IPS-18c (cell line): ENCODE measurements around the gene SPRR2G.
"Not testable (repeated sequence)": the region's sequence is repeated elsewhere in the genome, so short reads cannot be mapped to it uniquely, and the experiment has no call there.

Experiments used
- H3K4me3 ChIP-seq: 2 replicates; pipeline ENCODE4 v1.7.0; 2013; ENCODE audit warnings: low read depth, mild to moderate bottlenecking, low read length, moderate library complexity; ENCODE audit not compliant: insufficient read depth
- H3K9me3 ChIP-seq: one replicate; pipeline ENCODE4 v1.6.1; 2013; ENCODE audit warnings: mild to moderate bottlenecking, low read length, moderate library complexity; ENCODE audit not compliant: control insufficient read depth, insufficient read depth

The SPRR2G gene

GRCh38 chr1:153123793-153124192, 26.9 kb downstream of the SPRR2G start:
- H3K4me3 ChIP-seq, H3K9me3 ChIP-seq: not testable (repeated sequence)

GRCh38 chr1:153122831-153123421, 27.8 kb downstream of the SPRR2G start:
- peaks cover 5% of the 10 kb centered on the region for H3K9me3 ChIP-seq
- no peak overlapping the region for H3K4me3 ChIP-seq

GRCh38 chr1:153120945-153121344, 29.7 kb downstream of the SPRR2G start:
- peaks cover 5% of the 10 kb centered on the region for H3K9me3 ChIP-seq

GRCh38 chr1:153119491-153119971, 31.2 kb downstream of the SPRR2G start:
- Histone ChIP-seq H3K9me3 (peaks cover 4% of the 10 kb centered on the region), H3K4me3 (no peak overlapping the region)

More at GRCh38 chr1:153120945-153121344, 29.7 kb downstream of the SPRR2G start:
- H3K4me3 ChIP-seq, result no peak overlapping the region

- not testable (repeated sequence) for H3K9me3 ChIP-seq, H3K4me3 ChIP-seq
Observed at GRCh38 chr1:153115264-153115663, 35.4 kb downstream of the SPRR2G start.

- Histone ChIP-seq H3K9me3 (peaks cover 2% of the 10 kb centered on the region), H3K4me3 (no peak within 1 kb of the TSS)
Observed at GRCh38 chr1:153113416-153113815, 37.3 kb downstream of the SPRR2G start, which contains the start of gene SPRR2F. Gene SPRR2F (minus strand): TSS chr1:153113516. CDS start chr1:153112733, 783 bp downstream.

GRCh38 chr1:153112454-153112853, 38.2 kb downstream of the SPRR2G start:
- H3K4me3 ChIP-seq, H3K9me3 ChIP-seq: not testable (repeated sequence)

GRCh38 chr1:153100245-153100644, 50.4 kb downstream of the SPRR2G start:
- H3K9me3 ChIP-seq, result no peaks in the 10 kb centered on the region
- H3K4me3 ChIP-seq, result no peak overlapping the region
